Endothelial cell (in vitro differentiated cells): ENCODE results near the gene TSHZ3. TPM values are rescaled to one million over a fixed set of nuclear protein-coding genes. Genes with fewer than 3 reads are reported as not detected.

Experiments
- DNase-seq: peaks from one replicate; pipeline ENCODE4 v3.0.0; 2021; ENCODE audit warnings: low spot score
- H3K27ac Mint-ChIP-seq: one replicate; pipeline ENCODE4 v1.8.0; 2021; ENCODE audit warnings: mixed read lengths, inconsistent platforms; ENCODE audit not compliant: unreplicated experiment
- H3K27me3 Mint-ChIP-seq: one replicate; pipeline ENCODE4 v1.8.0; 2021; ENCODE audit warnings: mild to moderate bottlenecking, moderate library complexity, mixed read lengths, inconsistent platforms; ENCODE audit not compliant: unreplicated experiment
- H3K36me3 Mint-ChIP-seq: one replicate; pipeline ENCODE4 v1.8.0; 2021; ENCODE audit warnings: mild to moderate bottlenecking, low read depth, mixed read lengths, inconsistent platforms; ENCODE audit not compliant: unreplicated experiment
- H3K4me1 Mint-ChIP-seq: one replicate; pipeline ENCODE4 v1.8.0; 2021; ENCODE audit warnings: mild to moderate bottlenecking, mixed read lengths, inconsistent platforms; ENCODE audit not compliant: unreplicated experiment
- H3K4me3 Mint-ChIP-seq: one replicate; pipeline ENCODE4 v1.8.0; 2021; ENCODE audit warnings: mild to moderate bottlenecking, mixed read lengths, inconsistent platforms; ENCODE audit not compliant: unreplicated experiment
- H3K9me3 Mint-ChIP-seq: one replicate; pipeline ENCODE4 v1.8.0; 2021; ENCODE audit warnings: mixed read lengths, inconsistent platforms; ENCODE audit not compliant: unreplicated experiment
- CTCF ChIP-seq: fragments of 200-600 bp; sonication (generic); IDR thresholded peaks from one replicate; pipeline ENCODE4 v1.5.0; 2021; ENCODE audit warnings: antibody characterized with exemption; ENCODE audit not compliant: unreplicated experiment
- total RNA-seq: library from RNA; stranded (reverse); fragmentation: NEBNext Ultra II Directional; extraction: Animal tissue kit (Norgen Biotek cat#: 25700); gene quantifications from one replicate; pipeline ENCODE4 v1.2.1, GENCODE V29; 2021; ENCODE audit not compliant: unreplicated experiment

The TSHZ3 gene
- total RNA-seq, 1 donor from 2014 or later, result 12.3 TPM

- no peaks in the 10 kb centered on the region for H3K27me3 Mint-ChIP-seq
- no peaks in the 10 kb centered on the region for H3K9me3 Mint-ChIP-seq
- H3K36me3 Mint-ChIP-seq, result peaks cover 2% of the 10 kb centered on the region
- no peak for DNase-seq
- no peak overlapping the region for H3K27ac Mint-ChIP-seq
- H3K4me1 Mint-ChIP-seq, result no peaks in the 10 kb centered on the region
- TF ChIP-seq CTCF, result no peak
- no peak overlapping the region for H3K4me3 Mint-ChIP-seq
Observed at GRCh38 chr19:31306006-31306753, 43.1 kb downstream of the TSHZ3 start.

- Mint-ChIP-seq H3K27me3 (no peaks in the 10 kb centered on the region), H3K36me3 (no peaks in the 10 kb centered on the region), H3K27ac (no peak overlapping the region), H3K4me3 (no peak overlapping the region), H3K9me3 (no peaks in the 10 kb centered on the region), H3K4me1 (no peaks in the 10 kb centered on the region)
- no peak for DNase-seq
- TF ChIP-seq CTCF, result no peak
Observed at GRCh38 chr19:31304831-31305312, 44.4 kb downstream of the TSHZ3 start.

GRCh38 chr19:31303262-31303815, 45.9 kb downstream of the TSHZ3 start:
- TF ChIP-seq CTCF, result no peak
- no peaks in the 10 kb centered on the region for H3K36me3 Mint-ChIP-seq
- no peak overlapping the region for H3K27ac Mint-ChIP-seq
- H3K9me3 Mint-ChIP-seq, result no peaks in the 10 kb centered on the region
- no peaks in the 10 kb centered on the region for H3K4me1 Mint-ChIP-seq
- H3K4me3 Mint-ChIP-seq, result no peak overlapping the region
- no peak for DNase-seq
- no peaks in the 10 kb centered on the region for H3K27me3 Mint-ChIP-seq

GRCh38 chr19:31301306-31301980, 47.8 kb downstream of the TSHZ3 start:
- no peak for TF ChIP-seq CTCF
- no peaks in the 10 kb centered on the region for H3K4me1 Mint-ChIP-seq
- no peak for DNase-seq
- no peak overlapping the region for H3K4me3 Mint-ChIP-seq
- no peaks in the 10 kb centered on the region for H3K36me3 Mint-ChIP-seq
- no peak overlapping the region for H3K27ac Mint-ChIP-seq
- no peaks in the 10 kb centered on the region for H3K27me3 Mint-ChIP-seq
- no peaks in the 10 kb centered on the region for H3K9me3 Mint-ChIP-seq

- no peak for TF ChIP-seq CTCF
- Mint-ChIP-seq H3K4me1 (no peaks in the 10 kb centered on the region), H3K27ac (no peak overlapping the region), H3K9me3 (no peaks in the 10 kb centered on the region), H3K27me3 (no peaks in the 10 kb centered on the region), H3K36me3 (no peaks in the 10 kb centered on the region), H3K4me3 (no peak overlapping the region)
- no peak for DNase-seq
Observed at GRCh38 chr19:31300422-31300821, 48.8 kb downstream of the TSHZ3 start.
